ENCODE measurements around the gene IGF2BP2. TPM values are rescaled to one million over a fixed set of nuclear protein-coding genes. Genes with fewer than 3 reads are reported as not detected.
"Not testable (repeated sequence)": the region's sequence is repeated elsewhere in the genome, so short reads cannot be mapped to it uniquely, and the experiment has no call there.

IGF2BP2 gene
- total RNA-seq, 2 donors from 2014 or later: 2.6 to 2.7 TPM

- no peak for ATAC-seq (ENCODE audit: insufficient number of reproducible peaks, low FRiP score, low read depth)
- H3K9me3 ChIP-seq: no peaks in the 10 kb centered on the region
- no peak for TF ChIP-seq CTCF (IDR thresholded peaks at IDR 0.05)
- peaks cover 0 to 3% of the 10 kb centered on the region in 2 donors for H3K4me1 ChIP-seq (ENCODE audit: control insufficient read depth in 1 of 2, low read depth in 2 of 2)
- no peaks in the 10 kb centered on the region for H3K36me3 ChIP-seq
- H3K27ac ChIP-seq: no peak overlapping the region
- H3K4me3 ChIP-seq: no peak overlapping the region
- H3K27me3 ChIP-seq (replicated peaks; ENCODE audit: insufficient read depth): no peaks in the 10 kb centered on the region
- no peak for DNase-seq (ENCODE audit: low spot score)
Measured at GRCh38 chr3:185770109-185770508, 54.7 kb downstream of the IGF2BP2 start.

GRCh38 chr3:185768578-185768982, 56.3 kb downstream of the IGF2BP2 start:
- H3K27ac ChIP-seq; H3K36me3 ChIP-seq; ATAC-seq (ENCODE audit: insufficient number of reproducible peaks, low FRiP score, low read depth); H3K9me3 ChIP-seq; H3K4me1 ChIP-seq (ENCODE audit: control insufficient read depth in 1 of 2, low read depth in 2 of 2); H3K4me3 ChIP-seq; H3K27me3 ChIP-seq (replicated peaks; ENCODE audit: insufficient read depth): not testable (repeated sequence)
- TF ChIP-seq CTCF (IDR thresholded peaks at IDR 0.05): peak; percentile 71
- peak; percentile 4 for DNase-seq (ENCODE audit: low spot score)

GRCh38 chr3:185767002-185767688, 57.7 kb downstream of the IGF2BP2 start:
- H3K4me1 ChIP-seq (ENCODE audit: control insufficient read depth in 1 of 2, low read depth in 2 of 2): peaks cover 0 to 9% of the 10 kb centered on the region in 2 donors
- no peak overlapping the region for H3K4me3 ChIP-seq
- no peak for TF ChIP-seq CTCF (IDR thresholded peaks at IDR 0.05)
- DNase-seq (ENCODE audit: low spot score): no peak
- H3K36me3 ChIP-seq: no peaks in the 10 kb centered on the region
- no peak for ATAC-seq (ENCODE audit: insufficient number of reproducible peaks, low FRiP score, low read depth)
- no peak overlapping the region for H3K27ac ChIP-seq
- H3K9me3 ChIP-seq: no peaks in the 10 kb centered on the region
- no peaks in the 10 kb centered on the region for H3K27me3 ChIP-seq (replicated peaks; ENCODE audit: insufficient read depth)

- Histone ChIP-seq H3K36me3 (no peaks in the 10 kb centered on the region), H3K27ac (no peak overlapping the region), H3K27me3 (replicated peaks; ENCODE audit: insufficient read depth) (no peaks in the 10 kb centered on the region), H3K9me3 (no peaks in the 10 kb centered on the region), H3K4me1 (ENCODE audit: control insufficient read depth in 1 of 2, low read depth in 2 of 2) (peaks cover 0 to 9% of the 10 kb centered on the region in 2 donors), H3K4me3 (no peak overlapping the region)
- no peak for ATAC-seq (ENCODE audit: insufficient number of reproducible peaks, low FRiP score, low read depth)
- DNase-seq (ENCODE audit: low spot score): no peak
- TF ChIP-seq CTCF (IDR thresholded peaks at IDR 0.05): no peak
Measured at GRCh38 chr3:185766329-185767001, 58.4 kb downstream of the IGF2BP2 start.

- DNase-seq (ENCODE audit: low spot score) (no peak), ATAC-seq (ENCODE audit: insufficient number of reproducible peaks, low FRiP score, low read depth) (no peak)
- no peaks in the 10 kb centered on the region for H3K9me3 ChIP-seq
- H3K27ac ChIP-seq: no peak overlapping the region
- H3K4me3 ChIP-seq: peak overlapping the region; percentile 0
- TF ChIP-seq CTCF (IDR thresholded peaks at IDR 0.05): no peak
- peaks cover 0 to 9% of the 10 kb centered on the region in 2 donors for H3K4me1 ChIP-seq (ENCODE audit: control insufficient read depth in 1 of 2, low read depth in 2 of 2)
- H3K36me3 ChIP-seq: no peaks in the 10 kb centered on the region
- no peaks in the 10 kb centered on the region for H3K27me3 ChIP-seq (replicated peaks; ENCODE audit: insufficient read depth)
Measured at GRCh38 chr3:185764980-185765370, 59.9 kb downstream of the IGF2BP2 start.

Data from thoracic aorta (tissue), 2 donors.